HG03095 (cell line): Measurements from ENCODE around the gene EPHA7.

Experiments
- ATAC-seq: cut with Tn5 transposase; IDR thresholded peaks from one replicate; pipeline ENCODE4 v1.9.1; 2021; ENCODE audit warnings: moderate library complexity; ENCODE audit not compliant: unreplicated experiment

Gene EPHA7

DNA sequence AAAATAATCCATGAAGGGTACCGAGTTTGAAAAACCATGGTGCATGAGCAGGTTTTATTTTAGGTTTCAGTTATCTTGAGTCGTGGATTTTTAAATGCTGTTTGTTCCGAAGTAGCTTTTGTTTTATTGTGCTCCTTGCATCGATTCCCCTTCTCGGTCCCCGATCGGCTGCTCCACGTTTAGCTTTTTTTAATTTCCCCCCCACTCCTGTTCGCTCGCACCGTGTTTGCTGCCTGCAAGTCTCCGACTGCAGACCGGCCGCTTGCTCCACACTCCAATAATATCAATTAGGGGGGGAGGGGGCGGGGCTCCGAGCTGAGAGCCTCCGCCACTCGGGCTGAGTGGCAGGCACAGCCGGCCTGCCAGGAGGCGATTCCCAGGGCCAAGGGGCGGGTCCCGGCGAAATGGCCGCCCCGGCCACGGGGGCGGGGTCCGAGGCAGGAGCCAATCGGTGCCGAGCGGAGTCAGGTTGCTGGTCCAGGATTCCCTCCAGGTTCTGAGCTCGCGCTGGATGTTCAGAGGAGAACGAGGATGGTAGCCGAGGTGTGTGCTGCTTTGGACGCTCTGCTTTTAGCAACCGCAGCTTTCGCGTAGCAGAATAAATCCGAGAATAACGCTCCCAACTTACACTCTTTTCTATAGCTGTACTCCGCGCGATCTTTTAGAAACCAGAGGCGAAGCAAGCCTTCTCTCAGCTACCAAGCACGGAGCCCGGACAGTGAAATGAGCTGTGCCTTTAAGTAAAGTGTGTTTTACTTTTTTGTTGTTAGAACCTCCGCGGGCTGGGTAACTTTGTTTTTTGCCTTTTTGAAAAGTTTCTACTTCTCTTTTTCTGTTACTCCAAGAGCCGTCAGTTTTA, at the start of gene EPHA7:
Gene EPHA7 (minus strand): TSS at position 256 of the 859 bp plus-strand sequence. CDS start 218 bp downstream, at position 38.
- ATAC-seq, result peak; percentile 80

DNA sequence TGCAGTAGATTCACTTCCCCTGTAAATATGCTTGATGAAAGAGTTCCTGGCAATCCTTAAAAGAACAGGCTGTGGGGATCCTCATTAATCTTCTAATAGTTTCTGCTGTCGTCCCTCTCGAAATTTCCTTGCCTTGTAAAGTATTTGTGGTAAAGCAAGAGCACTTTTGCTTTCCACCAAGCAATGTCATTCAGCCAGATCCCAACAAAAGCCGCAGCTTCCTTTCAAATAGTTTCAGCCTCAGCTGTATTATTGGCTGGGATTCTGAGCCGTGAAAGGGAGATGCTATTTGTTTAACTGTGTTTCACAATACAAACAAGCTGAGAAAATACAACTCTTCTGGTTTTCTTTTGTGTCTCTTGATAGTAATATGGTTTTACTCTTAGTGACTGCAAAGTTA, 48.9 kb upstream of the EPHA7 start:
- no peak for ATAC-seq

DNA sequence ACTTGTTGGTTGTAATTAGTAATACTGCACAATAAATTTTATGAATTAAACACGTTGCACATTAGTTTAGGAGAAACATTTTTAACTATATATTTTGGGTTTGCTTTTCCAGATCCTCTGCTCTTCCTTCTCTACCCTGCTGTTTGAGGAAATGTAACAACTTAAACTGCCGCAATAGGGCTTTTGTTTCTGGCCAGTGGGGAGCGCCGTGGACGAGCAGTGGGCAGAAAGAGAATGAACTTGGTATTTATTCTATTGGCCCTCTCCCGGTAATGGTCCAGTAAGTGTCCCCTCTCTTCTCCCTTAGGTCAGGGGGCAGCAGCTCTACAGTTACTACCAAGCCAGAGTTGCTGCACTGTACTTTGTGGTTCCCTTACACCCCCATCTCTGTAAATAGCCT, 35.2 kb upstream of the EPHA7 start:
- ATAC-seq, result no peak

DNA sequence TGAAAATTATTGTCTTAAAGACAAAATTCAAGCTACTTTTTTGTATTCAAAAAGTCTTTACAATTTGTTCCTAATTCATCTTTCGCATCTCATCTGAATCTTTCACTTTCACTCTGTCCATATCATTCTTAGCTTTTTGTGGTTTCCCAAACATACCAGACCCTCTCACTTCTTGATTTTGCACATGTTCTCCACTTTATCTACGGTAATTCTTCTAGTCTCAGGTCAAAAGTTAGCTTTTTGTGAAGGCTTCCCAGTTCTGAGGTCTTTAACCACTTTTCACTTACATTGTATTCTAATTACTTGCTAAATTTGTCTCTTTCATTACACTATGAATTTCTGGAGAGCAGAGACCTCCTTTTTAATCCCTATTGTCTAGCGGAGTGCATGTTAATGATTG, 34.6 kb upstream of the EPHA7 start:
- peak; percentile 82 for ATAC-seq

DNA sequence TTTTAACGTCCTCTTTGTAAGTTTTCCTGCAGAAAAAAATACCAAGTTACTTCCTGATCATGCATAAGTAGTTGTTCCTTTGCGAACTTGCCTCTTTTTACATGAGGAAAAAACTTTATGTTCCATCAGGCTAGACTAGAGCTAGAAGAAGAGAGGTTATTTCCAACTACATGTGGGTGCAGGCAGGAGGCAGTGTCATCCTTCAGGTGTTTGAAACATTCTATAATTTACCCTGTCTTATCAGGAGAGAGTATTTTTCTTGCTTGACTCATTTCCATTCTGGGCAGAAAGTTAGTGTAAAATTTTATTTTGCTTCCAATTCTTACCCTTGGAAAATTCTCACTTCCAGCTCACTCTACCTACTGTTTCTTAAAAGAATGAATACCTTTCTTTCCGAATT, 28.5 kb upstream of the EPHA7 start:
- no peak for ATAC-seq

DNA sequence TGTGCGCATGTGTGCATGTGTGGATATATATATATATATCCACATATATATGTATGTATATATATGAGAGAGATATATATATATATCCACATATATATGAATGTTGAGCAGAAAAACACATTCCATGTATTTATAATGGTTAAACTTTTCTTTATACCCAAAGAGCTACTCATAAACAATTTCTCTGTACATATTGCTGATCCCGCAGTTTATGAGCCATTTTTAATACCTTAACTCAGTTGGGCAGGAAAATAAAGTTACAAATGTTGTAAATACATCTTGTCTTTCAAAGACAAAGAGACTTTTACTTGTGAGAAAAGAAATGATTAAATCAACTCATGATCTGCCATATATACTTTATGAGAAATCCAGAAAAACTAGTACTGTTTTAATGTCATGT, 18.1 kb upstream of the EPHA7 start:
- ATAC-seq, result no peak

DNA sequence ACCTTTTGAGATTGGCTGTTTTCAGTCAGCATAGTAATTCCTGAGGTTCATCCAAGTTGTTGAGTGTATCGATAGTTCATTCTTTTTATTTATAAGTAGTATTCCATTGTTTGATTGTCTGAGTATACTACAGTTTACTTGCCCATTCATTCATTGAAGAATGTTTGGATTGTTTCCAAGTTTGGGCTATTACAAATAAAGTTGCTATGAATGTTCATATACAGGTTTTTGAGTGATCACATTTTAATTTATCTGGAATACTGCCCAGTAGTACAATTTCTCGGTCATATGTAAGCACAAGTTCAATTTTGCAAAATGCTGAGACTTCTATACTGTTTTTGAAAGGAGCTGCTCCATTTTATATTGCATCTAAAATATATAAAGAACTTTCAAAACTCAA, 14.2 kb upstream of the EPHA7 start:
- ATAC-seq, result no peak

DNA sequence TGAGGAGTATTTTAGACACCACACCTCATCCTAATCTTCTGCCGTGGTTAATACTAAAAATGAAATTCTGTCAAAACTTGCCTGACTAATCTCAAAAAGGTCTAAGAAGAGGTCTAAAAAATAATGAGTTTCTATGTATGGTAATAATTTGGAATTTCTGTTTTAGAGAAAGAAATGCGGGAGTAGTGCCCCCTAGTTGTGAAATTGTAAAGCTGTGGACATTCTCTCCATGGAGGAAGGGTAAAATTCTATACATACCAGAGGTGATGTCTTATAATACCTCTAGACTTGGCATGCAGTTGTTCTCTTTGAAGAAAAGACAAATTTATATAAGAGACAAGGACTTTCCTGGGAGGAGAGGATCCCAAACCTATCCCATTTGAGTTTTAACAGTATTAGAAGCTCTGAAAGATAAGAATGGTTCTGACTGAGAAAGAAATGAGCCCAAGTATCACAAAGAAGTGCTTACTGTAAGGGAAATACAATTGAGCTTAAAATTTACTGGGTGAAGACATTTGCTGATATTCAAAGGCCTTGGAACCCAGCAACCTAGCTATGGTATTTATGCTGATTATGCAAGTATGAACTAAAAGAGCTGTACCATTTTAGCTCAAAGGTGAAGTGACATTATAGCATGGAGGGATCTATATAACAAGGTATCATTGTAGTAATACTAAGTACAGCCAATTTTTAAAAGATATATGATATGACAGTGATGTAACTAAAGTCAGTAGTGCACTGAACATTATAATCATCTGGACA, 5.1 kb upstream of the EPHA7 start:
- ATAC-seq, result no peak

DNA sequence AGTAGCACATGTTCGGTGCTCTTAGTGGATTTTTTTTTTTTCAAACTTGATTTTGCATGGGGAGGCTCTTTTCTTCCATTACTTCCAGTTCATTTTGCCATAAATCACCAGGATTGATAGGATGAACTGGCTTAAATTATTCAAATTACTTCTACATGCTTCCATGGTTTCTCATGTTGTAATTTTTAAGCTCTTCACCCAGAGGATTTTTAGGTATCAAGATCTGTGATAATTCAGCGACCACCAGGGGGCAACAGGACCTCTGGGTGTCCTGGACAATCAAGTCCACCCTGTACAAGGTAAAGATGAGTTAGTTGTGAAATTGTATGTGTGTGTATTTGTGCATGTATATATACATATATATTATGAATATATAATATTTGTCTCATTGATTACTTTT, 4.2 kb upstream of the EPHA7 start:
- no peak for ATAC-seq

DNA sequence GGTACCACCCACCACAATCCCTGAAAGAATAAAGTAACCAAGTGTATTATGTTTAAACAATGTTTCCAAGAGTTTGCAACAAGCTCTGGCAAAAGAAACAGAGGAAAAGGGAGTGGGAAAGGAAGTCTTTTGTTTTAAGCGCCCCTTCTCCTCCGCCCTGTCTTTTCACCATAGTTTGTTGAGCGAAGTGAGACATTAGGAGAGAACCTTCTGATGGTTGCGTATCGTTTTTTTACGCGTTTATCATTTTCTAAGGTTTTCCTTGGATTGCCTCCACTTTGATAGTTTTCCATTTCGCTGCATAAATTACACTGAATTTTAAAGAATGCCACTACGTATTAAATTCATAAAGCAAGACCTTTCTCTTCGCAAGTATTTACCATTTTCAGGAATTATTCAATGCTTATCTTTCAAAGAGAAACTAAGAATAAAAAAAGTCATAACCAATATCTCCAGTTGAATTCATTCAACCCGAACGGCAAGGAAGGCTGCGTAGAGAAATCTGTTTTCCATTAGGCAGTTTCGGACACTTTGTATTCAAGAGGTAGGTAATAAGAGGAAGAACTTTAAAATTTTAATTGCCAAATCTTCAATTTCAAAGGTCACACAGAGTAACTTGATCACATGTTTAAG, 920 bp upstream of the EPHA7 start:
- ATAC-seq, result no peak

DNA sequence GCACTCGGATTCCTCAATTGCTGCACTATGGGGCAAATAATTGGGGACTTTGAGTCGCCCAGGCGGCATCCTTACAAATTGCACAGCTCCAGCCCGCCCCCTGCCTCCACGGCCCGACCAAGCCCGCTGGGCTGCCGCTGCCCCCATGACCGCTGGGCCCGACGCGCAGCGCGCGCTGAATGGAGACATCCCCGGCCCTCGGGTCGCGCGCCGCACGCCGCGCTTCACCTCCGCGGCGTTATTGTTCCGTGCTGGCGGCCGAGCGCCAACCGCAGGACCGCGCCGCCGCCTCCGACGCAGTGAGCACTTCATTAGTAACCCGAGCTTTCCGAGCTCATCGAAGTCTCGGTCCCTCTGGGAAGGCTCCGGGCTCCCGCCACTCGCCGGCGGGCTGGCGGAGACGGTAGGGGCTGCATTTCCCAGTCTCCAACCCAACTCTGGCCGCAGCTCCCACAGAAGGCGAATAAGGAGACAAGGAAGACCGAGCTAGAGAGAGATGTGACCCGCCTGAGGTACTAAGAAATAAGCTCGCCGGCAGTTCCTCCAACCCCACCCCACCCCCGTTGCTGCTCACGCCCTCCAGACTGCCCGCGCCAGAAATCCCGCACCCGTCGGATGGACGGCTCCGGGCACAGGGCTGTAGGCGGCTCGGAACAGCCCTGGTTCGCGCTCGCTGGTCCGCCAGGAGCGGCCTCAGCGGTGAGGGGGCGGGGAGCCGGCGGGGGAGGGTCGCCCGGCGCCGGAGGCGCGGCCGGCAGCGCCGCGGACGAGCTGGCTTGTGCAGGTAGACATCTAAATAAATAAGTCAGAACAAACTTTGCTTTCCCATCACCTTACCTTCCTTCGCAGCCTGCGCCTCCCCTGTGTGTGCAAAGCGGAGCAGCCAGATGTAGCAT, 703 bp downstream of the EPHA7 start:
- ATAC-seq, result no peak

DNA sequence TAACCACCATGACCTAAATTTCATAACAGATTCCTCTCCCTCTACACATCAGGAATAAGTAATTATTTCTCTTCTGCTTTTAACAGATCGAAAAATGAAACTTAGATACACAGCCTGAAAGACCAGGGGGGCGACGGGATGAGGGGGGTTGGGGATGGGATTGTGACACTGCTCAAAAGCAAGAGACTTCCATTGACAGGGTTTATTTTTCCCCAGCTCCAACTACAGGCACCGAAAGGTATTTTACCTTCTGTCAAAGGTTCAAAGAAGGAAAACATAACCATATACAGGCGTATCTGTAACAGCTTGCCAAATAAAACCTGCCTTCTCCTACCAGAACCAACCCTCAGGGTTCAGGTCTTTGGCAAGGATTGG, 1.3 kb downstream of the EPHA7 start:
- ATAC-seq, result no peak

DNA sequence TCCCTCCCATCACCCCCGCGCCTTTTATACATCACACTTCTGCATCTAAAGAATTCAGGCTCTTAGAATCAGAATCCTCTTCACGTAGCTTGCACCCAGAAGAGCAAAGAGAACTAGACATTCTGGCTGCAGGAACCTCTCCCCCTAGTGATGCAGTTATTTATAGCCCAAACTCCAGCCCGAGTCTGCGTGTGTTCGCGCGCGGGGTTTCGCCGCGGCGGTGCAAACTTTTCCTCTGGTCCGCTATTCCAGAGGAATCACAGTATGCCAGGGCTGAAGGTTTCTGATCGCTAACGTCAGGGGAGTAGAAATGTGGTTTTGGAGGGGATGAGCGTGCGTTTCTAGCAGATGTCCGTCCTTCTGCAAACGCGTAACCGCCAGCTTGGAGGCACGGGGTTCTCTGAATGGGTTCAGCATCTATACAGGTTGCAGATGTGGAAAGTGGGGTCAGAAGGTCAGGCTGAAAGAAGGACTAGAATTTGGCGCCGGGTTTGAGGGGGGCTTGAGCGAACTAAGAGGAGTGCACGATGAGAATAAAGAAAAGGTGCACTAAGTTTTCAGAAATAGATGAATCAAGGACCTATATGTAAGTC, 1.8 kb downstream of the EPHA7 start:
- no peak for ATAC-seq

DNA sequence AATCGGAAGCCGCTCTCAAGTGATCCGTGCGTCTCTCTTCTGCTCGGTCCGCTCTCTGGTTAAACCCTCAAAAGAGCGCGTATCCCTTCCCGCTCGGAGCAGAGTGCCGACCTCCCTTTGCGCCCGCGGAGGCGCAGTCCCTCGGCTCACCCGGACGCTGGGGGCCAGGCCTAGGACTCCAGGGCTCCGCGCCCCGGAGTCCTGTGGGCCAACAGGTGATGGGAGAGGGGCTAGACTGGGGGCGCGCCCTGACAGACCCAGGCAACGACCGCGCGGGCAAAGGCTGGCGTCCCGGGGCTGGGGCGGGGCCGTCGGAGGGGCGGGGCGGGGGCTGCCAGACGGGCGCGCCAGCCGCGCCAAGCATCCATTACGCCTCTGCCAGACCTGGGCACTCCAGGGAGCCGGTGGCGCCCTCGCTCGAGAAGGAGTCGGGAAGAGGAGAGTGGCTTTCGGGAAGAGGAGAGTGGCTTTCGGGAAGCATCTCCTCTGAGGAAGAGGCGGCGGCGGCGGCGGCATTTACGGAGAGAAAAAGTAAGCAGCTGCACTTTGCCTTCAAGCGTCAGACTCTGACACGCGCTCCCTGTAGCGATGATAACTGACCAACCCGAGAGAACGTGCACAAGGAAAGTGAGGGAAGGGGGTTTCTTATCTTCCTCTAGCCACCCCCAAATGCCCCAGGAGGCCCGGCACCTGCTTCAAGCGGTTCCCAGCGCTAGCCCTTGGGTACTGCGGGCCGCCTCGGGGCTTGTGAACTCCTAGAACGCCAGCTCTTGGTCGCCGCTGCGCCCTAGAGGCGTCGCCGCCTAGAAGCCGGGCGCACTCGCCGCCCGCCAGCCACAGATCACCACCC, 2.6 kb downstream of the EPHA7 start:
- no peak for ATAC-seq

DNA sequence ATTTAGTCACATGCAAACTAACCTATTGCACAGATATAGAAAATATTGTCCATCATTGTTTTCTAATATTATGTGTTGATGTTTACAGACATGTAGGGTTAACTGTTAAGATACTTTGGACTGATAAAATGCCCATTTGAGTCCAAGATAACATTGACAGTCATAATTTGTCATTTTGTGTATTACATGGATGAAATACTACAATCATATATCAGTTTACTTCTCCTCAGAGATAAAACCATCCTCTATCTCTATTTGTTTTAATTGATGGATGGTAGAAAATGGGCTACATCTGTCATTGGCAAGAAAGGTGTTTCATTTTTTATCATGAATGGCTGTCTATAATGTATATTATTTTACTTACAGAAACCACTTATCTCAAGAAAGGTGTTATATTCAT, 6.2 kb downstream of the EPHA7 start:
- no peak for ATAC-seq

DNA sequence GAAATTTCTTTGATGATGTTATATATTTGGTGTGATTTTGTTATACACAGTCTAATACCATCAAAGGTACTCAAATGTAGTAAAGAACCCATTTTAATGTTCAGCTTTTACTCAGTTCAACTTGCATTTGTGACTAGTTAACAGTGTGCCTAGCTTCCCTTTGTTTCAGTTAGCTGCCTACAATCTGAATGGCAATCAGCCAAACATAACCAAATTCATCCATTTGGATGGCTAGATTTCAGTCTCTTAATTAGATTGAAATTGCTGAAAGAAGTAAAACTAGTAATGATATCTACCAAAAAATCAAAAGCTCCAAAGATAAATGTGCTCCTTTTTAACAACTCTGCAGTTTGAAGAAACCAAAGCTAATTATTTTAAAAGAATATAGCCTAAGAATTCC, 6.9 kb downstream of the EPHA7 start:
- no peak for ATAC-seq

DNA sequence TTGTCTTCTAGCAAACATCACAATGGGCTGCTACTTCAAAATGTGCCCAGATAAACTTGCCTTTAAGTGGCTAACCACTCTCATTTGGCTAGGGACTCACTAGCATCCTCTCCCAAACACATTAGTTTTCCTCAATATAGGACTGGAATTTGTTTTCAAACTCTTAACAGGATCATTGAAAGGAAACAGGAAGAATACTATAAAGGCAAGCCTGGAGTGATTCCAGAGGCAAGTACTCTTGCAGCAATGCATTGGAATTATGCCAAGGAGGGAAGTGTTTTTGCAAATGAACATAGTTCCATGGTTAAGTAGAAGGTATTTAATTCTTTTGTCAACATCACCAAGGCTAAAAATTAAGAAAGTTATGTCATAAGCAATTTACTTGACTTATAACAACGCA, 12.2 kb downstream of the EPHA7 start:
- ATAC-seq, result no peak

DNA sequence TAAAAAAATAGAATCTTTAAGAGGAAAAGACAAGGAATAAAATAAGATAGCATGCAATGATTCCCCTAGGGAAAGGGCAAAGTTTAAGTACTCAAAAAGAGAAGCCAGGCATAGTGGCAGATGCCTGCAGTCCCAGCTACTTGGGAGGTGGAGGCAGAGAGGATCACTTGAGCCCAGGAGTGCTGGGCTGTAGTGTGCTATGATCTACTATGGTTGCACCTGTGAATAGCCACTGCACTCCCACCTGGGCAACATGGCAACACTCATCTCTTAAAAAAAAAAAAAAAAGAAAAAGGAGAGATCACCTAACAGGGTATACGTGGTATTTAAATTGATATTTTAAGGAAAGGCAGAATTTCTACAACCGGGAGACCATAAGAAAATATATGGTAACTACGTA, 16.0 kb downstream of the EPHA7 start:
- ATAC-seq, result no peak

DNA sequence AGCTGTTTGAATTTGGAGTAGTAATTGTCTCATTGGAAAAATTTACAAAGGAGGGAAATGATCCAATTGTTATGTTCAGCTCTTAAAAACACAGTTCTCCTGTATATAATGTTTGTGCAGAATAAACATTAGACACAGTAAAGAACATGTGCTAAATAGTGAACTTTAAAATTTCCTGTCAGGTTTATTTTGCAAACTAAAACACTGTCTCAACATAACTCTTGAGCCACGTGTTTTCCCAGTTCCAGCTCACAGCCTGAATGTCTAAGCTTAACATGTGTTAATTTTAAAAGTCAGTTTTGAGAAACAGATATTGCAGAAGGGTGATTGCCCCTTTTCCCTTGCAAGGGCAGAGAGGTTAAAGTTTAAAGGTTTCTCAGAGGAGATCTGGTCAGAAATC, 20.6 kb downstream of the EPHA7 start:
- no peak for ATAC-seq

DNA sequence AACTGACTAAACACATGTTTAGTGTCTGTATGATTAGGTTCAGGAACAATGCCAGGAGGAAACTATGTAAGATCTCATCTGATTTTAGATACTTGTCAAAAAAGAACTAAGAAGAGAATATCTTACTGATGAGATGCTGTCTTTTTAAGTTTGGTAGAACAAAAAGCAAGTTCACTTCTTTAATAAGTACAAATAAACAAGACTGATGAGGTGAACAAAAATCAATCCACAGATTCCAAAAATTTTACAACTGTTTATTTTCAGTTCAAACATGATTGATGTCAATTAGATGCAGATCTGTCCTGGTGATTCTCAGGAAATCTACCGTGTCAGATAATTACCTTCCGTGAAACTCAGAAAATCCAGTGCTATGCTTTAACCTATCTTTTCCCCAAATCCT, 24.9 kb downstream of the EPHA7 start:
- no peak for ATAC-seq
